Osteocyte (in vitro differentiated cells): Measurements from ENCODE around the gene CADM2. TPM values are rescaled to one million over a fixed set of nuclear protein-coding genes. Genes with fewer than 3 reads are reported as not detected.

Experiments
- DNase-seq: peaks from one replicate; pipeline ENCODE4 v3.0.0; 2021; ENCODE audit warnings: mixed read lengths; ENCODE audit not compliant: unreplicated experiment; ENCODE audit errors: extremely low spot score
- H3K27ac Mint-ChIP-seq: one replicate; pipeline ENCODE4 v1.8.0; 2021; ENCODE audit warnings: mild to moderate bottlenecking, mixed read lengths; ENCODE audit not compliant: unreplicated experiment
- H3K27me3 Mint-ChIP-seq: one replicate; pipeline ENCODE4 v1.8.0; 2021; ENCODE audit warnings: mixed read lengths; ENCODE audit not compliant: unreplicated experiment
- H3K36me3 Mint-ChIP-seq: one replicate; pipeline ENCODE4 v1.8.0; 2021; ENCODE audit warnings: mixed read lengths; ENCODE audit not compliant: unreplicated experiment
- H3K4me1 Mint-ChIP-seq: one replicate; pipeline ENCODE4 v1.8.0; 2021; ENCODE audit warnings: mixed read lengths; ENCODE audit not compliant: unreplicated experiment
- H3K4me3 Mint-ChIP-seq: one replicate; pipeline ENCODE4 v1.8.0; 2021; ENCODE audit warnings: mild to moderate bottlenecking, moderate library complexity, mixed read lengths; ENCODE audit not compliant: unreplicated experiment
- H3K9me3 Mint-ChIP-seq: one replicate; pipeline ENCODE4 v1.8.0; 2021; ENCODE audit warnings: mixed read lengths; ENCODE audit not compliant: unreplicated experiment
- total RNA-seq: library from RNA; stranded (reverse); gene quantifications from 2 replicates; pipeline ENCODE4 v1.2.1, GENCODE V29; 2021
- TF ChIP-seq, protein P1 (sequence below): fragments of 200-600 bp; sonication (generic); IDR thresholded peaks from 2 replicates; pipeline ENCODE4 v1.5.0; 2021; ENCODE audit warnings: antibody characterized with exemption, mild to moderate bottlenecking, moderate library complexity

CADM2 gene
- total RNA-seq, 1 donor from 2014 or later, result 1.5 TPM

GRCh38 chr3:85475346-85475745, 516.6 kb downstream of the CADM2 start:
- no peak overlapping the region for H3K4me3 Mint-ChIP-seq
- no peaks in the 10 kb centered on the region for H3K27me3 Mint-ChIP-seq
- no peaks in the 10 kb centered on the region for H3K36me3 Mint-ChIP-seq
- H3K27ac Mint-ChIP-seq, result no peak overlapping the region
- peaks cover 21% of the 10 kb centered on the region for H3K4me1 Mint-ChIP-seq
- H3K9me3 Mint-ChIP-seq, result no peaks in the 10 kb centered on the region
- TF ChIP-seq, protein P1, sequence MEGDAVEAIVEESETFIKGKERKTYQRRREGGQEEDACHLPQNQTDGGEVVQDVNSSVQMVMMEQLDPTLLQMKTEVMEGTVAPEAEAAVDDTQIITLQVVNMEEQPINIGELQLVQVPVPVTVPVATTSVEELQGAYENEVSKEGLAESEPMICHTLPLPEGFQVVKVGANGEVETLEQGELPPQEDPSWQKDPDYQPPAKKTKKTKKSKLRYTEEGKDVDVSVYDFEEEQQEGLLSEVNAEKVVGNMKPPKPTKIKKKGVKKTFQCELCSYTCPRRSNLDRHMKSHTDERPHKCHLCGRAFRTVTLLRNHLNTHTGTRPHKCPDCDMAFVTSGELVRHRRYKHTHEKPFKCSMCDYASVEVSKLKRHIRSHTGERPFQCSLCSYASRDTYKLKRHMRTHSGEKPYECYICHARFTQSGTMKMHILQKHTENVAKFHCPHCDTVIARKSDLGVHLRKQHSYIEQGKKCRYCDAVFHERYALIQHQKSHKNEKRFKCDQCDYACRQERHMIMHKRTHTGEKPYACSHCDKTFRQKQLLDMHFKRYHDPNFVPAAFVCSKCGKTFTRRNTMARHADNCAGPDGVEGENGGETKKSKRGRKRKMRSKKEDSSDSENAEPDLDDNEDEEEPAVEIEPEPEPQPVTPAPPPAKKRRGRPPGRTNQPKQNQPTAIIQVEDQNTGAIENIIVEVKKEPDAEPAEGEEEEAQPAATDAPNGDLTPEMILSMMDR, result no peak
- no peak for DNase-seq

DNA sequence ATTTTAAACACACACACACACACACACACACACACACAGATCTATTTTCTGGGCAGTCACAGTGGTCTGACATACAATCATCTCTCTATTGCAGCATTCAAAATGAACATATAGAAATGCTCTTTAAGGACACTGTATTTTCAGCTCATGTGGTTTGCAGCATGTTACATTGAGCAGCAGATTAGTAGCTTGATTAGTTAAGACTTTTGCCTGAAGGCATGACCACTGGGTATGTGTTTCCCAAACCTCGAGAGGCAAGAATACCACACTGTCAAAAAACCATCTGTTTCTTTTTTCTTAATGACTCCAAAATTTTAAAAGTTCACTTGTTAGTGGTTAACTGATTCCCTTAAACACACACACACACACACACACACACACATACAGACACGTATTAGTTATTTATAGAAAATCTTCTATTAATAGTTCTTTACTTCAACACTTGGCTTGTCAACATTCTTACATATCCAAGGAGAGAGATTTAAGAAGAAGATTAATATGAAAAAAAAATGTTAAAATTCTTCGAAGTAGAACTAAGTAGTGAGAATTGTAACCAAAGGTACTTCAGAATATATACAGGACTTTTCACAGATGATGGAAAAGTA, 518.2 kb downstream of the CADM2 start:
- Mint-ChIP-seq H3K4me3 (no peak overlapping the region), H3K27me3 (no peaks in the 10 kb centered on the region), H3K27ac (peak overlapping the region; percentile 4), H3K9me3 (no peaks in the 10 kb centered on the region), H3K36me3 (no peaks in the 10 kb centered on the region), H3K4me1 (peaks cover 19% of the 10 kb centered on the region)
- no peak for DNase-seq
- TF ChIP-seq, protein P1, result no peak

DNA sequence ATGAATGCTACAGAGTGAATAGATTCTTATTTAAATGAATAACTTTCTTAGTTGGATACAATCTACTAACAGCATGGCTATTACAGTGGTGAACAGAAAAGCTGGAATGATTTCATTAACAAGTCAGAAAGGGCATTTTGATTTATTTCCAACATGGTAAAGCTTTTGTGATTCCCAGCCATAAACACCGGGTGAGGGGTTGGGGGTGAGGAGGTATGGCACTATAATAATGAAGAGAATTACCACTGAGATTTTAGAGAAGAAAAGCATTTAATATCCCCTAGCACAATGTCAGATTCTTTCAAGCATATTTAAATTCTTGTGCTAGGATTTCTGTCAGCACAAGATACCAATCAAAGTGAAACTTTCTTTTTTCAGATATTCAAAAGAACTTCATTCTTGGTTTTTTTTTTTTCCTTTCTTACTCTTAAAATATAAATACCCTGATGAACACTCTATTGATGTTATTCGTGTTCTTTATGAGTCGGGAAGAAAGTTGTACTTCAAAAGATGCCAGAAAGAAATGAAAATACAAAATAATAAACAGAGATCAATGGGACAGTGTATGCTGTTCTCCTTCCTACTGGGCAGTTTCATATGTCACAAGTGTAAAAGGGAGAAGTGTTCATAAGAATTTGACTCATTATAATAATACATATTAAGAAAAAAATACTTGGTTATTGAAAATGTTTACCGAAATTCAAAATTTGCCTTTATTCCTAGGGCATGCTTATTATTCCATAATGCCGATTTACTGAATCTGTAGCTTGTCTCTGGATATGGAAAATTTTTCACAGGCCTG, 522.8 kb downstream of the CADM2 start:
- H3K4me1 Mint-ChIP-seq, result peaks cover 49% of the 10 kb centered on the region
- no peak overlapping the region for H3K4me3 Mint-ChIP-seq
- DNase-seq, result no peak
- TF ChIP-seq, protein P1, result no peak
- no peaks in the 10 kb centered on the region for H3K27me3 Mint-ChIP-seq
- no peaks in the 10 kb centered on the region for H3K9me3 Mint-ChIP-seq
- peak overlapping the region; percentile 89 for H3K27ac Mint-ChIP-seq
- no peaks in the 10 kb centered on the region for H3K36me3 Mint-ChIP-seq

DNA sequence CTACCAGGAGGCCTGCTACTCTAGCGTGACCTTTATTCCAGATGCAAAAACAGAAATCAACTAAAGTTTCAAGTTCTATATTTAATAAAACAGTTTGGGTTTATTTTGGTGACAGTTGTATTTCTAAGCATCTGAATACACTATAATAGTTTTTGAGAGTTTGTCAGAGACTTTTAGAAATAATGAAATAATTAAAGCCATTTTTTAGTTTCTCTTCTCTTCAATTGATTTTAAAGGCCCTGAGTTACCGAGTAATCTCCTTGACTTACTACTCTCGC, 523.4 kb downstream of the CADM2 start:
- Mint-ChIP-seq H3K27ac (peak overlapping the region; percentile 89), H3K27me3 (no peaks in the 10 kb centered on the region), H3K36me3 (no peaks in the 10 kb centered on the region), H3K4me1 (peaks cover 44% of the 10 kb centered on the region), H3K4me3 (no peak overlapping the region), H3K9me3 (peaks cover 4% of the 10 kb centered on the region)
- no peak for DNase-seq
- TF ChIP-seq, protein P1, result no peak

DNA sequence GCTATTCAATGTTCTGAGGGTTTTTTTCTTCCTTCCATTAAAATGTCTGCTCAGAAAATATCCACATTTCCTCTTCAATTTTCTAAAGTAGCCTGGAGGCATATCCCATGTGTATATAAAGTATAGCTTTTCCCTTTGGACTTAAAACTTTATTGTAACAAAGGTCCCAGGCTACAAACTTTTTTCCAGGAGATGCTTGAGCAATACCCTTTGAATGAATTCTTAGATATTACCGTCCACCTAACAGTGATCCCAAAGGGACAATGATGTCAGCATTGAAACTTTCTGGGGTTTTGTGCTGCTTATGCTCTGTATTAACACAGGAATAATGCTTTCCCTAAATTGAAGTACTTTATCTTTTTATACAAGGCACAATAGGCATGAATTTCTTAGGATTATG, 525.2 kb downstream of the CADM2 start:
- H3K27ac Mint-ChIP-seq, result no peak overlapping the region
- no peak overlapping the region for H3K4me3 Mint-ChIP-seq
- no peak for DNase-seq
- peaks cover 38% of the 10 kb centered on the region for H3K4me1 Mint-ChIP-seq
- H3K9me3 Mint-ChIP-seq, result peaks cover 4% of the 10 kb centered on the region
- H3K27me3 Mint-ChIP-seq, result no peaks in the 10 kb centered on the region
- no peaks in the 10 kb centered on the region for H3K36me3 Mint-ChIP-seq
- TF ChIP-seq, protein P1, result no peak
